ENCODE data around the gene TELO2. TPM values are rescaled to one million over a fixed set of nuclear protein-coding genes. Genes with fewer than 3 reads are reported as not detected.

Gene TELO2
- total and polyA plus RNA-seq, 2 donors (not counting 3 experiments of a cell fraction or from before 2014, with no cell fraction given): 30.7 to 61.6 TPM

GRCh38 chr16:1540556-1540855 lies 47.3 kb downstream of the TELO2 start:
- no peak overlapping the region for H3K27ac ChIP-seq (ENCODE audit: insufficient read depth, low read depth, low read length)
- POLR2A ChIA-PET: no interaction called here

More at GRCh38 chr16:1540556-1540855, 47.3 kb downstream of the TELO2 start:
- no peak overlapping the region for H3K4me2 ChIP-seq (ENCODE audit: insufficient read depth, low read length)
- H3K9me3 ChIP-seq (replicated peaks; ENCODE audit: control insufficient read depth, insufficient read depth, low read length): no peaks in the 10 kb centered on the region
- intact Hi-C loops (cut with micrococcal nuclease) (loop anchor here (5.0 kb wide), 1 partner anchor 133 kb away; no protein-coding TSS in a partner anchor), dilution Hi-C loops (cut with MboI; ENCODE audit: extremely low pct_ligation_motif_present, low sequenced_read_pairs) (no loop called here)
- DNase-seq (ENCODE audit: low read depth, low spot score) (no peak), FAIRE-seq (no peak)
- no peak overlapping the region for H3K9ac ChIP-seq (replicated peaks; ENCODE audit: extremely low read depth, insufficient read depth, low read length)
- H3K36me3 ChIP-seq (ENCODE audit: control insufficient read depth in 2 of 2, extremely low read depth in 1 of 2, insufficient read depth in 2 of 2, low read length in 2 of 2): peaks cover 6 to 40% of the 10 kb centered on the region in 2 experiments
- no peaks in the 10 kb centered on the region for H3K27me3 ChIP-seq (ENCODE audit: control insufficient read depth in 2 of 2, insufficient read depth in 2 of 2, low read length in 2 of 2)
- H2AFZ ChIP-seq (ENCODE audit: low read depth, low read length): no peak overlapping the region
- peaks cover 29% of the 10 kb centered on the region for H3K79me2 ChIP-seq (ENCODE audit: control insufficient read depth, insufficient read depth, low read length)
- no TSS peak for BruUV-seq (replicated peaks)
- TF ChIP-seq, protein P1, sequence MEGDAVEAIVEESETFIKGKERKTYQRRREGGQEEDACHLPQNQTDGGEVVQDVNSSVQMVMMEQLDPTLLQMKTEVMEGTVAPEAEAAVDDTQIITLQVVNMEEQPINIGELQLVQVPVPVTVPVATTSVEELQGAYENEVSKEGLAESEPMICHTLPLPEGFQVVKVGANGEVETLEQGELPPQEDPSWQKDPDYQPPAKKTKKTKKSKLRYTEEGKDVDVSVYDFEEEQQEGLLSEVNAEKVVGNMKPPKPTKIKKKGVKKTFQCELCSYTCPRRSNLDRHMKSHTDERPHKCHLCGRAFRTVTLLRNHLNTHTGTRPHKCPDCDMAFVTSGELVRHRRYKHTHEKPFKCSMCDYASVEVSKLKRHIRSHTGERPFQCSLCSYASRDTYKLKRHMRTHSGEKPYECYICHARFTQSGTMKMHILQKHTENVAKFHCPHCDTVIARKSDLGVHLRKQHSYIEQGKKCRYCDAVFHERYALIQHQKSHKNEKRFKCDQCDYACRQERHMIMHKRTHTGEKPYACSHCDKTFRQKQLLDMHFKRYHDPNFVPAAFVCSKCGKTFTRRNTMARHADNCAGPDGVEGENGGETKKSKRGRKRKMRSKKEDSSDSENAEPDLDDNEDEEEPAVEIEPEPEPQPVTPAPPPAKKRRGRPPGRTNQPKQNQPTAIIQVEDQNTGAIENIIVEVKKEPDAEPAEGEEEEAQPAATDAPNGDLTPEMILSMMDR (IDR thresholded peaks at IDR 0.05; ENCODE audit: extremely low read depth in 1 of 2, insufficient read depth in 1 of 2, low read depth in 1 of 2, low read length in 2 of 2): no peak
- no peak for TF ChIP-seq JUN (IDR thresholded peaks at IDR 0.05; ENCODE audit: borderline replicate concordance, insufficient read depth, insufficient read length, low read depth)
- no peak for TF ChIP-seq EZH2 (IDR thresholded peaks at IDR 0.05; ENCODE audit: borderline replicate concordance, low read depth, low read length, severe bottlenecking)
- no peak for TF ChIP-seq MYC (IDR thresholded peaks at IDR 0.05; ENCODE audit: low read depth, low read length)
- no peak for TF ChIP-seq POLR2AphosphoS5 (IDR thresholded peaks at IDR 0.05; ENCODE audit: insufficient read depth, low read depth, low read length)
- no peak for TF ChIP-seq POLR2A (IDR thresholded peaks at IDR 0.05; ENCODE audit: low read depth, low read length)
- no peak for TF ChIP-seq GATA2 (IDR thresholded peaks at IDR 0.05; ENCODE audit: insufficient read depth, insufficient read length, low read depth, low read length)
- no peak for TF ChIP-seq FOS (IDR thresholded peaks at IDR 0.05; ENCODE audit: borderline replicate concordance, insufficient read depth, low read length)
- TF ChIP-seq MAX (IDR thresholded peaks at IDR 0.05; ENCODE audit: insufficient read depth, insufficient read length): no peak
- CTCF ChIA-PET: no interaction called here
- H3K9me1 ChIP-seq (replicated peaks; ENCODE audit: control insufficient read depth, extremely low read depth, insufficient read depth, low read length): no peaks in the 10 kb centered on the region
- H3K4me1 ChIP-seq (ENCODE audit: control insufficient read depth, extremely low read depth, insufficient read depth, low read length): peaks cover 33% of the 10 kb centered on the region
- H4K20me1 ChIP-seq (replicated peaks; ENCODE audit: control insufficient read depth, extremely low read depth, insufficient read depth, low read length): no peaks in the 10 kb centered on the region
- H3K4me3 ChIP-seq (replicated peaks in 1 of 3; ENCODE audit: insufficient read depth in 1 of 3, low read depth in 1 of 3, low read length in 3 of 3): no peak overlapping the region

All from endothelial cell of umbilical vein (primary cell).